Measurements from ENCODE around the gene CNIH2.
"Not testable (repeated sequence)": the region's sequence is repeated elsewhere in the genome, so short reads cannot be mapped to it uniquely, and the experiment has no call there.

Gene CNIH2

GRCh38 chr11:66277471-66278362 is at the start of gene CNIH2:
Gene CNIH2, plus strand, starts transcription at chr11:66278175. Its CDS starts 282 bp downstream, at chr11:66278457.
- peak; percentile 30 for DNase-seq

GRCh38 chr11:66228521-66228920 is 49.5 kb upstream of the CNIH2 start:
- no peak for DNase-seq

GRCh38 chr11:66230156-66230555 is 47.8 kb upstream of the CNIH2 start:
- DNase-seq, result no peak

- no peak for DNase-seq
Observed at GRCh38 chr11:66230978-66231377, 47.0 kb upstream of the CNIH2 start.

- DNase-seq, result no peak
Observed at GRCh38 chr11:66231561-66231960, 46.4 kb upstream of the CNIH2 start.

- DNase-seq, result no peak
Observed at GRCh38 chr11:66232769-66233168, 45.2 kb upstream of the CNIH2 start.

GRCh38 chr11:66233301-66233700 is 44.7 kb upstream of the CNIH2 start:
- no peak for DNase-seq

- DNase-seq, result no peak
Observed at GRCh38 chr11:66235141-66235540, 42.8 kb upstream of the CNIH2 start.

- no peak for DNase-seq
Observed at GRCh38 chr11:66237867-66238266, 40.1 kb upstream of the CNIH2 start.

GRCh38 chr11:66238786-66239413 is 39.1 kb upstream of the CNIH2 start:
- DNase-seq, result no peak

GRCh38 chr11:66239511-66239910 is 38.5 kb upstream of the CNIH2 start:
- no peak for DNase-seq

GRCh38 chr11:66239998-66240780 is 37.8 kb upstream of the CNIH2 start:
- DNase-seq, result no peak

GRCh38 chr11:66240781-66241136 is 37.2 kb upstream of the CNIH2 start:
- DNase-seq, result no peak

- DNase-seq, result no peak
Observed at GRCh38 chr11:66242095-66242765, 35.7 kb upstream of the CNIH2 start.

GRCh38 chr11:66243782-66244535 is 34.0 kb upstream of the CNIH2 start:
- no peak for DNase-seq

GRCh38 chr11:66247295-66247694 is 30.7 kb upstream of the CNIH2 start:
- no peak for DNase-seq

GRCh38 chr11:66247801-66248200 is 30.2 kb upstream of the CNIH2 start:
- no peak for DNase-seq

- no peak for DNase-seq
Observed at GRCh38 chr11:66248903-66249302, 29.1 kb upstream of the CNIH2 start.

- DNase-seq, result no peak
Observed at GRCh38 chr11:66251809-66252208, 26.2 kb upstream of the CNIH2 start.

- not testable (repeated sequence) for DNase-seq
Observed at GRCh38 chr11:66253081-66253480, 24.9 kb upstream of the CNIH2 start.

GRCh38 chr11:66258473-66258893 is 19.5 kb upstream of the CNIH2 start:
- no peak for DNase-seq

- DNase-seq, result no peak
Observed at GRCh38 chr11:66259225-66259624, 18.8 kb upstream of the CNIH2 start.
